ENCODE results near the gene NRXN3. TPM values are rescaled to one million over a fixed set of nuclear protein-coding genes. Genes with fewer than 3 reads are reported as not detected.

NRXN3 gene
- total and polyA plus RNA-seq, 2 of the 4 experiments (the other 2 are of a cell fraction), result 4.8 to 25.1 TPM

GRCh38 chr14:79057333-79057732, 887.2 kb downstream of the NRXN3 start:
- Histone ChIP-seq H2BK5ac (ENCODE audit: low read depth, low read length, poor library complexity, severe bottlenecking) (peak overlapping the region; percentile 41), H3K9me1 (ENCODE audit: insufficient read depth, low read length) (no peaks in the 10 kb centered on the region), H2BK15ac (ENCODE audit: low read depth, low read length) (no peak overlapping the region), H2BK20ac (ENCODE audit: low read depth, low read length) (no peak overlapping the region), H3K79me1 (ENCODE audit: low read depth in 1 of 2, low read length in 2 of 2) (no peaks in the 10 kb centered on the region), H2BK120ac (ENCODE audit: low read depth, low read length) (no peak overlapping the region), H3K4me2 (ENCODE audit: low read depth, low read length) (peak overlapping the region; percentile 60; the same call in 1 of the 2 replicates), H3K4me1 (ENCODE audit: control insufficient read depth, insufficient read depth, low read length) (peaks cover 4% of the 10 kb centered on the region), H4K8ac (ENCODE audit: low read depth in 2 of 2, low read length in 2 of 2) (no peak overlapping the region), H3K4ac (ENCODE audit: low read depth, low read length) (no peak overlapping the region), H3K27me3 (ENCODE audit: control insufficient read depth, insufficient read depth, low read length) (peaks cover 60% of the 10 kb centered on the region), H2AK9ac (replicated peaks; ENCODE audit: low read depth, low read length, poor library complexity) (no peak overlapping the region), H4K5ac (ENCODE audit: low read depth, low read length) (no peak overlapping the region), H2AK5ac (ENCODE audit: low read depth, low read length) (no peak overlapping the region), H3K18ac (ENCODE audit: low read depth, low read length) (peak overlapping the region; percentile 76; the same call in 1 of the 2 replicates), H3K23ac (ENCODE audit: low read depth, low read length) (no peak overlapping the region), H3K27ac (ENCODE audit: insufficient read depth, low read length) (no peak overlapping the region), H3K4me3 (ENCODE audit: insufficient read depth, low read depth, low read length) (no peak overlapping the region), H3K14ac (replicated peaks; ENCODE audit: low read depth, low read length) (no peak overlapping the region), H4K91ac (ENCODE audit: insufficient read depth, low read depth, low read length) (no peak overlapping the region; the same call in 1 of the 2 replicates), H2AFZ (replicated peaks; ENCODE audit: low read length, poor library complexity) (no peak overlapping the region), H3K9me3 (ENCODE audit: control insufficient read depth, insufficient read depth, low read length) (peaks cover 2% of the 10 kb centered on the region; the same call in 1 of the 2 replicates), H4K20me1 (ENCODE audit: insufficient read depth, low read length) (peaks cover 10% of the 10 kb centered on the region; the same call in 1 of the 2 replicates), H3K36me3 (ENCODE audit: control insufficient read depth, insufficient read depth, low read length) (no peaks in the 10 kb centered on the region), H3K9ac (ENCODE audit: low read depth, low read length) (no peak overlapping the region), H3K56ac (ENCODE audit: extremely low read depth, insufficient read depth, low read length) (no peak overlapping the region)
- in situ Hi-C loops (cut with MboI; ENCODE audit: low sequenced_read_pairs), result no loop called here
- DNase-seq, result peak; percentile 57
- no CpG with 5 or more reads among the region's 2 CpGs for WGBS, 2 experiments (ENCODE audit: extremely low coverage in 2 of 2, insufficient read length in 1 of 2)
- POLR2A ChIA-PET (ENCODE audit: unreplicated experiment), result no interaction called here
- CTCF ChIA-PET, result no interaction called here
- TF ChIP-seq MAZ (IDR thresholded peaks at IDR 0.05; ENCODE audit: borderline replicate concordance, low read depth, low read length), result no peak
- no peak for TF ChIP-seq RCOR1 (IDR thresholded peaks at IDR 0.05; ENCODE audit: insufficient replicate concordance, low read length)
- no peak for TF ChIP-seq ELK1 (IDR thresholded peaks at IDR 0.05; ENCODE audit: borderline replicate concordance, low read depth, low read length)
- TF ChIP-seq SMC3 (IDR thresholded peaks at IDR 0.05; ENCODE audit: low read depth, low read length), result no peak
- TF ChIP-seq POLR2A (IDR thresholded peaks at IDR 0.05; ENCODE audit: low read depth, low read length), result no peak
- intact Hi-C loops (cut with micrococcal nuclease), result no loop called here
- BruUV-seq (replicated peaks), result no TSS peak
- peak; percentile 36 for ATAC-seq (ENCODE audit: low read depth)
- dilution Hi-C loops (cut with HindIII; ENCODE audit: low sequenced_read_pairs, unreplicated experiment), result no loop called here

Data from IMR-90 (cell line).